ENCODE data around the gene DCAF10.
A peak's percentile ranks its signal among the peaks of the same experiment; 100 is the strongest.
"Not testable (repeated sequence)": the region's sequence is repeated elsewhere in the genome, so short reads cannot be mapped to it uniquely, and the experiment has no call there.

The DCAF10 gene

GRCh38 chr9:37800631-37801286 is at the start of gene DCAF10:
Gene DCAF10, plus strand, starts transcription at chr9:37800797. Its CDS starts 70 bp downstream, at chr9:37800867.
- peak; percentile 83 for DNase-seq

GRCh38 chr9:37751186-37751585 is 49.4 kb upstream of the DCAF10 start:
- DNase-seq, result no peak

GRCh38 chr9:37751704-37752103 is 48.9 kb upstream of the DCAF10 start:
- DNase-seq, result not testable (repeated sequence)

- DNase-seq, result not testable (repeated sequence)
These were observed 48.5 kb upstream of the DCAF10 start for GRCh38 chr9:37752112-37752511.

GRCh38 chr9:37752642-37753488 is 47.7 kb upstream of the DCAF10 start:
- no peak for DNase-seq

GRCh38 chr9:37753489-37754190 is 47.0 kb upstream of the DCAF10 start, which contains the start of gene TRMT10B:
Gene TRMT10B, plus strand, starts transcription at chr9:37753805. Its CDS starts 8,127 bp downstream, at chr9:37761932.
- DNase-seq, result peak; percentile 57

- no peak for DNase-seq
These were observed 41.9 kb upstream of the DCAF10 start for GRCh38 chr9:37758747-37759146.

- DNase-seq, result no peak
These were observed 40.0 kb upstream of the DCAF10 start for GRCh38 chr9:37760416-37761161.

- DNase-seq, result no peak
These were observed 39.1 kb upstream of the DCAF10 start for GRCh38 chr9:37761511-37761910.

- DNase-seq, result not testable (repeated sequence)
These were observed 35.3 kb upstream of the DCAF10 start for GRCh38 chr9:37765263-37765662.

- DNase-seq, result no peak
These were observed 31.3 kb upstream of the DCAF10 start for GRCh38 chr9:37769306-37769705.

- DNase-seq, result no peak
These were observed 30.6 kb upstream of the DCAF10 start for GRCh38 chr9:37769995-37770394.

GRCh38 chr9:37775216-37775919 is 25.2 kb upstream of the DCAF10 start:
- DNase-seq, result no peak

- no peak for DNase-seq
These were observed 24.3 kb upstream of the DCAF10 start for GRCh38 chr9:37776328-37776727.

- DNase-seq, result no peak
These were observed 22.1 kb upstream of the DCAF10 start for GRCh38 chr9:37778534-37778933.

- DNase-seq, result no peak
These were observed 16.3 kb upstream of the DCAF10 start for GRCh38 chr9:37784291-37784615.

- peak; percentile 92 for DNase-seq
These were observed 15.7 kb upstream of the DCAF10 start, which contains the start of gene EXOSC3 for GRCh38 chr9:37784616-37785483. Gene EXOSC3, minus strand, starts transcription at chr9:37785064. Its CDS starts 20 bp downstream, at chr9:37785044.

GRCh38 chr9:37787059-37787458 is 13.5 kb upstream of the DCAF10 start:
- DNase-seq, result no peak

GRCh38 chr9:37788332-37788731 is 12.3 kb upstream of the DCAF10 start:
- DNase-seq, result no peak

- DNase-seq, result no peak
These were observed 10.5 kb upstream of the DCAF10 start for GRCh38 chr9:37790096-37790495.

- no peak for DNase-seq
These were observed 8.5 kb upstream of the DCAF10 start for GRCh38 chr9:37792122-37792521.

Data from DMS79 treated with DMSO at 0.1 percent for 48 hours (cell line).